Stimulated activated CD8-positive, alpha-beta memory T cell treated with anti-CD3 and anti-CD28 coated beads, Interleukin-4, amount 100 ng/mL, for 48 hours (primary cell): ENCODE results near the gene ALDH4A1.

ENCODE experiments used
- DNase-seq: peaks from one replicate; pipeline ENCODE4 v3.0.0-alpha.2; 2020

Gene ALDH4A1

DNA sequence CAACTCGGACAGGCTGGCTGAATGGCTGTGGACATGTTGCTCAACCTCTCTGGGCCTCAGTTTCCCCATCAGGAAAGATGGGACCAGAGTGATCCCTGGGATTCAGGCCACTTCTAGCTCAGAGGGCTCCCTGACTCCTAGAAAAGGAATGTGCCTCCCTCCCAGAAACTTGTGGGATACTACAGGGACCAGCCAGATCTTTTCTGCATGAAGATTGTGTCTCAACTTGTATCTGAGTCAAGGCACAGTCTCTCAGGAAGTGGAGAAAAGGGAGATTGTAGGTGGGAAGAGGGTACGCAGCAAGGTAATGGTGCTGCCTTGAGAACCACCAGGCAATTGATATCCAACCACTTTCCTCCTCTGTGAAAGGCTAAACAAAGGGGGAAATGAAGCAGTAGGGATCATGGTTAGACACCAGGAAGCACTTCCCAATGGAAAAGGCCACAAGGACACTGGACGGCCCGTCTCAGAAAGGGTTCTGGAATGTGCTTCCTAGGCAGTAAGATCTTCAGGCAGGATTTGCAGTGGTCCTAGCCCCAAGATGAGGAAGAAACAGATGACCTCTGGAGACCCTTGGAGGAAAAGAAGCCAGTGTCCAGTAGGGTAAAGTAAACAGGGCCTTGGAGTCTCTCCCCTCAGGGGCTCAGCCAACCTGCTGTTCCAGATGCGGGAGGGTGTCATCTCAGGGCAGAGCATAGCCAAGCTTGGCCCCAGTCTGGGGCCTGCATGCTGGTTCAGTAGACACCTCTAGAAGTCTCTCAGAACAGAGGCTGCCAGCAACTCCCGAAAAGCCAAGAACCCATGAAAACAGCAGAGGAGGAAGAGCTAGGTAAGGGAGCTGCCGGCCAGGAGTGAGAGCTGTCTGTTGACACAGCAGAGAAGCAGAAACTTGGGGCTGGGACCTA, 37.3 kb upstream of the ALDH4A1 start:
- DNase-seq = no peak

DNA sequence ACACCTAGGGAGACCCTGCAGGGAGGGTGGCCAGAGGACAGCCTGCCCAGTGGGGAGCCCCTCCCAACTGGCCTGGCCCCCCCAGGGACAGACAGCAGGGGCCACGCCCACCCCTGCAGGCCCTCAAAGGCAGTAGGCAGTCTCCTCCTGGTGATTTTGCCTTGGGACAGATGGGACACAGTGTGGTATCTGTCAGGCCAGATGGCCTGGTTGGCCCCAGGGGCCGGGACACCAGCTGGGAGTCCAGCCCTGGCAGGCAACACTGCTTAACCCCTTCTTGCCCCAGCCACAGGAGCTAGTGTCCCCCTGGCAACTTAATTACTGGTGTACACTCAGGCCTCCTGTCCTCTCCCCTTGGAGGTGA, 36.3 kb upstream of the ALDH4A1 start:
- DNase-seq = no peak

DNA sequence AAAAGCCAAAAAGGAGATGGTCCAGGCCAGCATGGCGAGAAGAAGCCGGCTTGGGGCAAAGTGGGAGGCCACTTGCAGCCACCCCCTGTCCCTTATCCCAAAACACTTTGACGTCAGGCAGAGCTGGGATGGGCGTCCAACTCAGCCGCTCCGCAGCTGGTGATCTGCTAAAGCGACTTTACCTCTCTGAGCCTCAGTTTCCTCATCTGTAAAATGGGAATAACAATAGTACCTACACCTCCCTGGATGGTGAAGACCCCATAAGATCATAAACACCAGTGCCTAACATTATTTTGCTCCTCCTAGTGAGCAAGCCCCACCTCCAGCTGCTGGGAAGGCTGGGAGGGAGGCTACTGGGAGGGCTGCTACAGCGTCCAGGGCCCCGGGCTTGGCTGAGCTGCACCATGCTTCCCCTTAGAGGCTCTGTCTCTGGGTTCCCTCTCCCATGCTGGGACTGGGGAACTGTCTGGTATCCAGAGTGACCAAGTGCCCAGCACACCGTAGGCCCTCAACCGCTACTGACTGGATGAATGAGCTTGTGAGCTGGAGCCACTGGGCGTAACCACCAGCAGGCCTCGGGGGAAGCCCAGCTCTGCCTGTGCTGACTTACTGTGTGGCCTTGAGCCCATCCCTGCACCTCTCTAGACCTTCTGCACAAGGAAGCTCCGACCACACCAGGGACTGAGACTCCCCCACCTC, 35.8 kb upstream of the ALDH4A1 start:
- no peak for DNase-seq

DNA sequence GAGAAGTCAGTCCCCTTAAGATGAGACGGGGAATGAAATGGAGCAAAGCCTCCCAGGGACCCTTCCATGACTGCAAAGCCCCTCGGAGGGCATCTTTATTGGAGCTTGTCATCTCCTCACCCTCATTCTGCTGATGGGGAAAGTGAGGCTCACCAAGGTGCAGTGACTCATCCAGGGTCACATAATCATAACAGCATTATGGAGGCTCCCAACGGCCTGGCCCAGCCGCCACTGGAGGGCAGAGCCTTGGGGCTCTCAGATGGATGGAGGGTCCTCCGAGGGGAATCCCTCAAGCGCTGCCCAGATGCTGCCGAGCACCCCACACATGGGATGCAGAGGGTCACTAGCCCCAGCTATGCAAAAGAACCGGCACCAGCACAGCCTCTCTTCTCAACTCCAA, 35.2 kb upstream of the ALDH4A1 start:
- no peak for DNase-seq

DNA sequence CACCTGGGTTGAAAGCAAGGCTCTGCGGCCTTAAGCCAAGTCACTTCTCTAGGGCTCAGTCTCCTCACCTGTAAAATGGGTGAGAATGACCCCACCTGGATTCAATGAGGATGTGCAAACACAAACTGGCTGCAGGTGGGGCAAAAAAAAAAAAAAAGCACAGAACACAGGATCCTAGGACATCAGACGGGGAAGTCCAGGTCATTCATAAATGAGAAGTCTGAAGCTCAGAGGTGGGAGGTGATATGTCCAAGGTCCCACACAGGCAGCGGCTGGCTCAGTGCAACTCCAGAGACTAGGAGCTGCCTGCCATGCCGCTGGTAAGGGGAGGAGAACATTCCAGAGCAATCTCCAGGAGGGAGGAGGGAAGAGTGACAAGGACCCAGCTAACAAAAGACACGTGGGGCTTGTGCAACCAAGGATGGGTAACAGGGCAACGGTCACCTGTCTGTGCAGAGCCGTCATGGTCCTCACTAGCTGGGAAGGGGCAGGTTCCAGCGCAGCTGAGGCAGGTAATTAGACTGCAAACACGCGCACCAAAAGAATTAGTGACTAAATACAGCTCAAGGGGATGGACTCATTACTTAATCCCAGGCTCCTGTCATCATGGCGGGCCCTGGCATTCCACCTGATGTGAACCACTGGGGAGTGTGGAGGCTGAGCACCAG, 34.6 kb upstream of the ALDH4A1 start:
- no peak for DNase-seq

- no peak for DNase-seq
Observed at GRCh38 chr1:18936471-18936813, 34.1 kb upstream of the ALDH4A1 start.

DNA sequence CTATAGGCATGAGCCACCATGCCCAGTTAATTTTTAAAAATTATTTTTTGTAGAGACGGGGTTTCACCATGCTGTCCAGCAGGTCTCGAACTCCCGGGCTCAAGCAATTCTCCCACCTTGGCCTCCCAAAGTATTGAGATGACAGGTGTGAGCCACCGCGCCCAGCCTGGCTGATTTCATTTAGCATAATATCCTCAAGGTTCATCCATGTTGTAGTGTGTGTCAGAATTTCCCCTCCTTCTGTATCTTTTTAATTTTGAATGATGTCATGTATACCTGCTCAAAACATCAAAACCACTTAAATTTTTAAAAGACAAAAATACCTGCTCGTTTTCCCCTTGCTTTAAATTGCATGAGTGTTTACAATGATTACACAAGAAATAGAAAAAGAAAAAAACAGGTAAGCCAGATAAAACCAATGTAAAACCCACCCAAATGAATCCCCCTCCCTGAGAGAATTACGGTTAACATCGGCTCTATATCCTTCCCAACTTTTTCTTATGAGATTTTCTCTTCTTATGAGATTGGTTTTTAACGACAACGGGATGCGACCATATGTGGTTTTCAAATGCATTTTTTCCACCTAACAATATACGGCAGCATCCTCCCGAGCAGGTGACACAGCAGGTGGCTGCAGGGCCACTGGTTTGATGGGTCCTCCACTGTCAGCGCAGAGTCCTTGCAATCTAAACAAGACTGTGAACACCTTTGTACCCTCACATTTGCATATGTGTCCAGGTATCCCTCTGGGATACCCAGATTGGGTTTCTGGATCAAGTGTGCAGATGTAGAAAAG, 32.0 kb upstream of the ALDH4A1 start:
- no peak for DNase-seq

GRCh38 chr1:18932879-18933278, 30.5 kb upstream of the ALDH4A1 start:
- DNase-seq = no peak

DNA sequence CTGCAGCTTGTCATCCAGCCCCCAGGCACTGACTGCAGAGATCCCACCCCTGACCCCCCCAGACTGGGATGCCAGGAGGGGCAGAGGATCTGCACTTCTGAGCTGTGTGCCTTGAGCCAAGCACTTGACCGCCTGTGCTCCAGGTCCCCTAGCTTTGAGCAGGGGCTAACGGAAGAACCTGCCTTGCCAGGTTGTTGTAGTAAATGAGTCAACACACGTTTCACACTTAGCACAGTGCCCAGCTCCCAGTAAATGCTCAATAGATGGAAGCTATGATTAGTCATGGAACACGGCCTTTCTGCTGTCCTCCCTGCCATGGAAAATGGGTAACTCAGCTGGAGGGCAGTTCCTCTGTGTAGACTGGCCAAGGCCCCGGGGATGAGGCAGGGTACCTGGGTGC, 30.0 kb upstream of the ALDH4A1 start:
- DNase-seq = no peak

GRCh38 chr1:18931730-18932129, 29.4 kb upstream of the ALDH4A1 start:
- no peak for DNase-seq

GRCh38 chr1:18929686-18930085, 27.3 kb upstream of the ALDH4A1 start:
- no peak for DNase-seq

GRCh38 chr1:18928985-18929384, 26.6 kb upstream of the ALDH4A1 start:
- DNase-seq = no peak

- DNase-seq = no peak
Observed at GRCh38 chr1:18928406-18928805, 26.1 kb upstream of the ALDH4A1 start.

DNA sequence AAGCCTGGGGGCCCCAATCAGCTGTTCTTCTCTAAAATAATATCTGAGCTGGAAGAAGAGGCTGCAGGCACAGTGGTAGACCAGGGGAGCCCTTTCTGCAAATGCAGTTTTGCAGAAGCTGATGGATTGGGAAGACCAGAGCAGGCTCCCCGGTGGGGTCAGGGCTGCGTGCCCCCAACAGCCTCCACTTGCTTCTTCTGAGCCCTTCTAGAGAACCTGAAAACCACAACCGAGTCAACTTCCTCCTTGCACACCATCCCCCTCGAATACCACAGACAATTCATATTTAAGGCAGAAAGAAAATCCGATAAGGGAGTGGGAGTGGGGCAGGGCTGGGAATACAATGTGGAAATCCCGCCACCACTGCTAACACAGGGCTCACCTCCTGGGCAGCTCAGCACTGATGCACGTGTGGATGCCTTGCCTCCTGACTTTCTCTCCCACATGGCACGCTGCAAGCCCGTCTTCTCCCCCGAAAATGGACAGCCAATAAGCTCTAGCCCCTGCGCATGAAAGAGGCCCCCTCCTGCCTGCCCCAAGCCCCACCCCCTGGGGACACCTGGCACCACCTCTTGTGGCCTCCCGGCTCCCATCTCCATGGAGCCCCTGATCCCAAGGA, 25.4 kb upstream of the ALDH4A1 start:
- peak; percentile 65 for DNase-seq

- DNase-seq = no peak
Observed at GRCh38 chr1:18927082-18927653, 24.8 kb upstream of the ALDH4A1 start.

- peak; percentile 87 for DNase-seq
Observed at GRCh38 chr1:18926315-18927081, 24.1 kb upstream of the ALDH4A1 start.

GRCh38 chr1:18925279-18925678, 22.9 kb upstream of the ALDH4A1 start:
- DNase-seq = no peak

DNA sequence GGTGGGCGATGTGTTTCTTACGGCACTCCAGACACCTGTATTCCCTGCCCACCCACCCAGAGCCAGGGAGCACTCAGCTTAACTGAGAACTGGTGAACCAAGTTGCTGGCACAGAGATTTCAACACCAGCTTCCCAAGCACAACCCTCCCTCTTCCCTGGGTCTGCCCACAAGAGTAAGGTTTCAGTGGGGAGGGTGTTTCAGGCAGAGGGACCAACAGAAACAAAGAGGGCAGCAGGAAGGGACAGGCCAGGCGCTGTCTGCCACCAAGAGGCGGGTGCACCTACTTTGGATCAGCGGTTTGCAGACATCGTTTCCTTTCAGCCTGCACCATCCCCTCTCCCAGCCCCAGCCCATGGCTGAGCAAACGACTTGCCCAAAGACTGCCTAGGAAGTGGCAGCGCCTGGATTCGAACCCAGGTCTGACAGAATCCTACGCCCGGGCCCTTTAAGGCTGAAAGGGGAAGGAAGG, 21.9 kb upstream of the ALDH4A1 start:
- DNase-seq = no peak

- DNase-seq = no peak
Observed at GRCh38 chr1:18923756-18924211, 21.4 kb upstream of the ALDH4A1 start.

DNA sequence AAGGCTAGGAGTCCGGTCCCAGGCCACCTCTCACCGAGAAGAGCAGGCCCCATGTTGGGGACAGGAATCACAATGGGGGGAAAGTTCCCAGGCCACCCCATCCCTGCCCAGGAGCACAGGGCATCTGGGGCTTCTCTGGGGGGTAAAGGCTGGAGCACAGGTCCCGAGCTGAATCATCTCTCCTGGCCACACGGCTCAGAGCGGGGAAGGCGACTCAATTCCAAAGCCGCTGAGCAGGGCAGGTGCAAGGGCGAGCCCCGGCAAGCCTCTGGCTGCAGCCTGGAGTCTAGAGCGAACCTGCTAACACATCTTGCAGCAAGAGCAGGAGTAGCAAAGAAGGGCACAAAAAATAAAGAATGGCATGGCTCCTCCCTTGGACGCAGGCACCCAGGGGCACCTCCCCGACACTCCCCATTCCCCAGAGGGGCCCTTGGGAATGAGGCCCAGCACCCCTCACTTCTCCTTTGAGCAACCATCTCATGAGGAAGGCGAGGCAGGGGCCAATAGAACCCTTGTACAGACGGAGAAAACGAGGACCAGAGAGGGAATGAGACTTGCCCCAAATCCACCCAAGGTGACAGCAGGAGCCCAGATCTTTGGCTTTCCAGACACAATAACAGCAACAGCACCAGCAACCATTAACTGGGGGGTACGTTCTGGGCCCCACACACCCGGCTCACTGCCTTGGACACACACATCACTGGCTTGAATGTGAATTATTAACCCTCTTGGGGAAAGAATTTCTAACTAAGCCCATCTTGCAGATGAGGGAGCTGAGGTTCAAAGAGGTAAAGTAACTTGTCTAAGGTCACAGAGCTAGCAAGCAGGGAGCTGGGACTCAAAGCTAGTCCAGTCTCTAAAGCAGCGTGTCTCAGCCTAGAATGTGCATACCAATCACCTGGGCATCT, 20.7 kb upstream of the ALDH4A1 start:
- no peak for DNase-seq
